Left hindlimb (tissue), 1 donor: ENCODE measurements around the gene PLPPR2.
"Not testable (repeated sequence)": the region's sequence is repeated elsewhere in the genome, so short reads cannot be mapped to it uniquely, and the experiment has no call there.

Experiments
- DNase-seq: peaks from one replicate; pipeline ENCODE4 v3.0.0-alpha.2; 2018

PLPPR2 gene, protein sequence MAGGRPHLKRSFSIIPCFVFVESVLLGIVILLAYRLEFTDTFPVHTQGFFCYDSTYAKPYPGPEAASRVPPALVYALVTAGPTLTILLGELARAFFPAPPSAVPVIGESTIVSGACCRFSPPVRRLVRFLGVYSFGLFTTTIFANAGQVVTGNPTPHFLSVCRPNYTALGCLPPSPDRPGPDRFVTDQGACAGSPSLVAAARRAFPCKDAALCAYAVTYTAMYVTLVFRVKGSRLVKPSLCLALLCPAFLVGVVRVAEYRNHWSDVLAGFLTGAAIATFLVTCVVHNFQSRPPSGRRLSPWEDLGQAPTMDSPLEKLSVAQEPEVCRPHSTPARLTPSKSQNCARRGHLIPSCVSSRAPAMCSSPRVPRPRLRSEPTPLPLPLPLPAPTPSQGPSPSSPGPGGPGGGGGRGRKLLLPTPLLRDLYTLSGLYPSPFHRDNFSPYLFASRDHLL

DNA sequence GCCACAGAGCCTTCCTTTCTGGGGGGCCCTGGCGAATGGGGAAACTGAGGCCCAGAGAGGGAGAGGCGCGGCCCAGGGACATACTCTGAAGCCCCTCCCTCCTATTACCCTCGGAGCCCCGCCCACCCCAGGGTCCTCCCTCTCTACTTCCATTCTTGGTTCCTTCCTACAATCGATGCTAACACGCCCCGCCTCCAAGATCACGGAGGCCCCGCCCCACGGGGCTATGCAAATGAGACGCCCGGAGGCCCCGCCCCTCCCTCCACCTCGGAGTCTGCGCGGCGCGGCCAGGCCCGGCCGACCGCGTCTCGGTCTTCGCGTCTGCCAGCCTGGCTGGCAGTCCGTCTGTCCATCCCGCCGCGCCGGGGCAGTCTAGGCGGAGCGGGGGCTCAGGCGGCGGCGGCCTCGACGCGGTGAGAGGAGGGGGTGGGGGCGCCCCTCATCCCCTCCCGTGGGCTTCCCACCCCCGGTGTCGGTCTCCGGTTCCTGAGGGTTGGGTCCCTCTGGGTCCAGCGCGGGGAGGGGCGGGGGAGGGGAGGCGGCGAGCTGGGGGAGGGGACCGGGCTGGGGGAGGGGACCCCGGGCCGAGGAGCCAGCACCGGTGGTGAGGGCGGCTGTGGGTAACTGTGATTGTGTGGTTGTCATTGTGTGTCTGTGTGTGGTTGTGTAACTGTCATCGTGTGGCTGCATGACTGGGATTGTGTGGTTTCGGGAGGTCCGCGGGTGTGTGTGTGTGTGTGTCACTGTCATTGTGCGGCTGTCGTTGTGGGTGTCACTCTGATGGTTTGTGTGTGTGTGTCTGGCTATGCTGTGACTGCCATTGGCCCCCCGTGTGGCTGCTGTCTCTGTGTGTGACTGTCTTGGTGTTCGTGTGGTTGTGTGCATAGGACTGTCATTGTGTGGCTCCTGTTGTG lies at the start of gene PLPPR2:
Gene PLPPR2, plus strand, starts transcription at position 273 of the 914 bp plus-strand sequence. CDS start 2,242 bp downstream, outside the sequence.
- DNase-seq: peak; percentile 92

DNA sequence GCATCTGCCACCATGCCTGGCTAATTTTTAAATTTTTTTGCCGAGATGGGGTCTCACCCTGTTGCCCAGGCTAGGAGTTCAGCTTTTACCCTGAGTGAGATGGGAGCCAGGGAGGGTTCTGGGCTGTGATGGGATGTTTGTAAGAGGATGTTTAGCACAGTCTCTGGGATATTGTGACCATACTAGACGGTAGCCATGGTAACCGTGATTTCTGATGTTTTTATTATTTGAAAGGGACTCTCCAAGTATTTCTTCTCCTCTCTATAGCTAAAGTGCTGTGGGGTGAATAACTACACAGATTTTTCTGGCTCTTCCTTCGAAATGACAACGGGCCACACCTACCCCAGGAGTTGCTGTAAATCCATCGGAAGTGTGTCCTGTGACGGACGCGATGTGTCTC lies 48.9 kb upstream of the PLPPR2 start:
- DNase-seq: no peak

DNA sequence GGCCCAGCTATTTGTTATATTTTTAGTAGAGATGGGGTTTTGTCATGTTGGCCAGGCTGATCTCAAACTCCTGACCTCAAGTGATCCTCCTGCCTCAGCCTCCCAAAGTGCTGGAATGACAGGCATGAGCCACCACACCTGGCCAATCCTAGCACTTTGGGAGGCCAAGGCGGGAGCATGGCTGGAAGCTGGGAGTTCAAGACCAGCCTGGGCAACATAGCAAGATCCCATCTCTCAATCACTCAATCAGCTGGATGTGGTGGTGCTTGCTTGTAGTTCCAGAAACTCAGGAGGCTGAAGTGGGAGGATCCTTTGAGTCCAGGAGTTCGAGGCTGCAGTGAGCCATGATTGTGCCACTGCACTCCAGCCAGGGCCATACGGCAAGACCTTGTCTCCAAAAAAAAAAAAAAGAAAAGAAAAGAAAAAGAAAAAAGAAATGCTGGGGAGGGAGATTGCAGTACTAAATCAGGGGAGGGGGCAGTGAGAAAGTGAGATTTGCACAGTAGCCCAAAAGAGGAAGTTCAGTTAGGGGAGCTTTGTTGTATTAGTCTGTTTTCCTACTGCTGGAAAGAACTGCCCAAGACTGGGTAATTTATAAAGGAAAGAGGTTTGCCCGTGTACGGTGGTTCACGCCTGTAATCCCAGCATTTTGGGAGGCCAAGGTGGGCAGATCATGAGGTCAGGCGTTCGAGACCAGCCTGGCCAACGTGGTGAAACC lies 34.8 kb upstream of the PLPPR2 start:
- DNase-seq: not testable (repeated sequence)

DNA sequence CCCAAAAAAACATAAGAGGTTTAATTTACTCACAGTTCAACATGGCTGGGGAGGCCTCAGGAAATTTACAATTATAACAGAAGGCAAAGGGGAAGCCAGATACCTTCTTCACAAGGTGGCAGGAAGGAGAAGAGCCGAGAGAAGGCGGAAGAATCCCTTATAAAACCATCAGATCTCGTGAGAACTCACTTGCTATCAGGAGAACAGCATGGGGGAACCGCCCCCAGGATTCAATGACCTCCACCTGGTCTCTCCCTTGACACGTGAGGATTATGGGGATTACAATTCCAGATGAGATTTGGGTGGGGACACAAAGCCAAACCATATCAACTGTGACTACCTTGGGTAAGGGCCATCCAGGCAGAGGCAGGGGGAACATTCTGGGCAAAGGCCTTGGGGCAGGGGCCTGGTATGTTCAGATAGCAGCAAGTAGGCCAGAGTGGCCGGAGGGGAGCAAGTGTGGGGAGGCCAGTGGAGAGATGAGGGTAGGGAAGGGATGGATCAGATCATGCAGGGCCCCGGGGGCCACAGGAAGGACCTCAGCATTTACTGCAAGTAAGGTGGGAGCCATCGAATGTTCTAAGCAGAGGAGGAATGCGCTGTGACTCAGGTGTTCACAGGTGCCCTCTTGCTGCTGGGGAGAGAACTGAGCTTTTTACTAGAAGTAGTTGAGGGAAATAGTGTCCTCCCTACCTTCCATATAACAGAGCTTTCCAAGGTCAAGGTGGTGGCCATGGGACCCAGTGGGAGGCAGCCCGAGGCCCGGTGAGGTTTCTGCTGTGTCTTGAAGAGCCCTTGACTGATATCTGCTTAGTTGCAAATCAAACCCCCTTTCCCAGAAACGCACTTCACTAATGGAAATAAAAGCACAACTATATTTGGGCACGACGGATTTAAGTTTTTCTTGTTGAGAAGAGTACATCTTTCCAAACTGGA lies 33.8 kb upstream of the PLPPR2 start:
- DNase-seq: no peak

DNA sequence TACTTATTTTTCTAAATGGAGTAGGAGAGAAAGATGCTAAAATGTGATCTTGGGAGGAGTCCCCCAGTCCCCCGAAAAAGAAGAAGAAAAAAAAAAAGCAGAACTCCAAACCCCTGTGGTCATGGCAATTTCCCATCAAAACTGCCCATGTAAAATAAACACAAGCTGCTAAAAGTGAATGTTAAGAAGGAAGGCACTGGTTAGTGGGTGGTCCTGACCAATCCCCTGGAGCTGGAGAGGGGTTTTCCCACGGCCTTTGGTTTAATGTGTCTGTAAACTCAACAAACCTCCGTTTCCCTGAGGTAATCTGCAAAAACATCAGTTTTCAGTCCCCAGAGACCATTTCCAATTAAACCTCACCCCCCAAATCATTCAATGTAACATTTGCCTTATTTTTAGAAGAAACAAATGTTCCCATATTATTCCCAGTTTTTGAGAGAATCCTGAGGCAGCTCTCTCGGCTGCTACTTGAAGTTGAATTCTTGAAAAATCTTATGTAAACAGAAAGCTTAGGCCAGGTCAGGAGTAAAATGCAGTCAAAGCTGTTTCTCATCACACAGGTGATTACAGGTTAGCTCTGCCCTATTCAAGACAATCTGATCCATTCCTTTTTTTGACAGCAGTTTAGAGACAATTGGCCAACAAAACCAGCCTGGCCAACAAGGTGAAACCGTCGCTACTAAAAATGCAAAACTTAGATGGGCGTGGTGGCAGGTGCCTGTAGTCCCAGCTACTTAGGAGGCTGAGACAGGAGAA lies 32.8 kb upstream of the PLPPR2 start:
- DNase-seq: no peak

DNA sequence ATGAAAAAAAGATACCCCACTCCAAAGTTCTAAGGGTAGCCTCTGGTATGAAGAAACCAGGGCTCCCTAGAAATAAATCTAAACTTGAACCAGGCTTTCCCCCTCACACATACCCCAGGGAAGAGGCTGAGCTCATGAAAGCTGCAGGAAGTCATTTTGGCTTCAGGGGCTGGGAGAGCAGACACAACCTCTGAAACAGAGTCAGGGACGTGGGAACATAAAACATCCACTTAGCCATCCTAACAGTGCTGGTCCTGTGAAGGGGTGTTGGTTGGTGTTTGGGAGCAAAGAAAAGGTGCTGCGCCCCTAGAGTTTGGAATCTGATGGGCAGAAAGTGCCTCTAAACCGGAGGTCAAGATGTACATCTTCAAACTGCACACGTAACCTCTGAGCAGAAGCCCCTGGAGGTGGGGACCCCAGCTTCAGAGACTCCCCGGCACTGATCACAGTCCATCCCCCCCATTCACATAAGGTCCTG lies 31.6 kb upstream of the PLPPR2 start:
- DNase-seq: no peak

DNA sequence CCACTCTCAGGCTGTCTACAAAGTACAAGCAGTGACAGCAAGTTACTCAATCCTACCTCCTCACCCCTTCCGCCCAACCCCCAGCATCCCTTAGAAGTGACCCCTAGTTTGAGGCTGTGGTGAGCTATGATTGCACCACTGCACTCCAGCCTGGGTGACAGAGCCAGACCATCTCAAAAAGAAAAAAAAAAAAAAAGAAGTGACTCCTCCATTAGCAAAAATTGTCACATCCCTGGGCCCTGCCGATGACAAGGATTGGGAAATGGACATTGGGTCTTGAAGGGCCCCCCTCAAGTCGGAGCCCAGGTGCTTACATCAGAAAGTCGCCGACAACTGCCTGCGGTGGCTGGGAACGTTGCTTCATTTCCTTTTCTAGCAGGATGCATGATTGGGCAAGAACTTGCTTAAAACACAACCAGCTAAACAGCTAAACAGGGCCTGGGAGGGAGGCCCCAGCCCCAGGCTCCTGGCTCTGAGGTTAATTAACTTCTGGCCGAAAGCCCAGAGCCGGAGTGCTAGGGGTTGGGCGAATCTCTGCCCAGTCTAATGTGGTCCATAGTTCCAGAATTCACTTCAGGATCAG lies 31.1 kb upstream of the PLPPR2 start:
- DNase-seq: peak; percentile 80

DNA sequence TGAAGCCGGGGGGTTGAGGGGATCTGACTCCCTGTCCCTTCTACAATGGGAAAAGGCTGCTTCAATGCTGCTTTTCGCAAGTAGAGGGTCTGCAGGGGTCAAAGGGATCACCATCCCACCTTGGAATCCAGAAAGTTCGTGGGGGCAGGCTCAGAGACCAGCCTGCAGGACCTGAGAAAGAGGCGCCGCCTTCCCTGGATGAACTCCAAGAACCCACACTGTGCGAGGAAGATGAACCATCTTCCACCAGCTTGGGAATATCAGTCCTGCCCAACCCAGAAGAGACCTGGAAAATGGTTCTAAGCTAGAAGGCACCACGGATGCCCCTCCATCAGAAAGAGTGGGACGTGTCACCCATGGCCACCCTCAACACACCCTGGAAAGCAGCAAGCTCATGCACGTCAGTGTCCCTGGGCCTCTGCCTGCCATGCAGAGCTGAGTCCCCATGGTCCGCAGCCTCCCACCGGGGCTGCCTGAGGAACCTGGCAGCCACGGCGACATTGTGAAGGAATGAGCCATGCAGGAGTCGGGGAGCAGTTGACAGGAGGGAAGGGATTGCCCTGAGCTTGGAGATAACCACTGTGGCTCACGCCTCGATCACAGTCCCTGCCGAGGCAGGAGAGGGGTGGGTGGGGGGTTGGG lies 30.4 kb upstream of the PLPPR2 start:
- no peak for DNase-seq

DNA sequence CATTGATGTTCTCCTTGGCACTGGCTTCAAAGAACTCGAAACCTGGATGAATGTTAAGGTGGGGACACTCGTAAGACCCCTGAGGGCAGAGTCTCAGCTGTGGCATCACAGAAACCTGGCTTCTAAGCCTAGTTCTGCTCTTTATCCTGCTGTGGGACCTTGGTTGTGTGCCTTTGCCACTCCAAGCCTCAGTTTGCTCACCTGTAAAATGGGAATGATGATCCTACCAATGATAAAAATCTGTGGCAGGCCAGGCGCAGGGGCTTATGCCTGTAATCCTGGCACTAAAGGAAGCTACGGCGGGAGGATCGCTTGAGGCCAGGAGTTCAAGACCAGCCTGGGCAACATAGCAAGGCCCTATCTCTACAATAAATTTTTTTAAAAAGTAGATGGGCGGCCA lies 29.7 kb upstream of the PLPPR2 start:
- DNase-seq: no peak

DNA sequence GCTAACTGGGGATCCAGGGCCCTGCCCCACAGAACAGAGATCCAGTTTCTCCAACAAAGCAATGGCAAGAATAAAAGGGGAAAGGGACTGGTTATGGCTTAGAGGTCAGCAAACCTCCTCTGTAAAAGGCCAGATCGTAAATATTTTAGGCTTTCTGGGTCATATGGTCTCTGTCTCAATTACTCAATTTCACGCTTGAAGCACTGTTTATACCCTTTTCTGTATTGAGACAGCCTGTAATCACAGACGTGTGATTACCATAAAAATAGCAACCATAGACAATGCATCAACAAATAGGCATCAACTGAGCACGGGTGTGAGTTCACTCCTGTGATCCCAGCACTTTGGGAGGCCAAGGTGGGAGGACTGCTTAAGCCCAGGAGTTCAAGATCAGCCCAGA lies 25.1 kb upstream of the PLPPR2 start:
- no peak for DNase-seq

DNA sequence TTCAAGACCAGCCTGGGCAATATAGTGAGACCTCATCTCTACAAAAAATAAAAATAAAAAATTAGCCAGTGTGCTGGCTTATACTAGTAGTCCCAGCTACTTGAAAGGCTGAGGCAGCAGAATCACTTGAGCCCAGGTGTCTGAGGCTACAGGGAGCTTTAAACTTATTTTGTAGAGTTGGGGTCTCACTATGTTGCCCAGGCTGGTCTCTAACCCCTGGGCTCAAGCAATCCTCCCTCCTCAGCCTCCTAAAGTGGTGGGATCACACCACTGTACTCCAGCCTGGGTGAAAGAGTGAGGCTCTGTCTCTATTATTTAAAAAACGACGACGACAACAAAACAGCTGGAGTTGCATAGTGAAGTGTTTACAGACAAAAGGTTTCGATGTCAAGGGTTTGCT lies 23.7 kb upstream of the PLPPR2 start:
- DNase-seq: no peak

DNA sequence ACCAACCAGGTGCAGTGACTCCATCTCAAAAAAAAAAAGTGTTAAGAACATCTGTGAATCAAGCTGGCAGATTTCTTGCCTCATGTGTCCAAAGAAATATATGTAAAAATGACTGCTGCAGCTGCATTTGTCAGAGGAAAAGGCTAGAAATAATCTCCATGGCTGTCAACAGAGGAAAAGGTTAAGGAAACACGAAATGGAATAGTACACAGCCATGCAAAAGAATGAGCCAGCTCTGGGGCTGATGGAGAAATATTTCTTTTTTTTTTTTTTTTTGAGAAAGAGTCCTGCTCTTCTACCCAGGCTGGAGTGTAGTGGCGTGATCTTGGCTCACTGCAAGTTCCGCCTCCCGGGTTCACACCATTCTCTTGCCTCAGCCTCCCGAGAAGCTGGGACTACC lies 22.4 kb upstream of the PLPPR2 start:
- DNase-seq: no peak

DNA sequence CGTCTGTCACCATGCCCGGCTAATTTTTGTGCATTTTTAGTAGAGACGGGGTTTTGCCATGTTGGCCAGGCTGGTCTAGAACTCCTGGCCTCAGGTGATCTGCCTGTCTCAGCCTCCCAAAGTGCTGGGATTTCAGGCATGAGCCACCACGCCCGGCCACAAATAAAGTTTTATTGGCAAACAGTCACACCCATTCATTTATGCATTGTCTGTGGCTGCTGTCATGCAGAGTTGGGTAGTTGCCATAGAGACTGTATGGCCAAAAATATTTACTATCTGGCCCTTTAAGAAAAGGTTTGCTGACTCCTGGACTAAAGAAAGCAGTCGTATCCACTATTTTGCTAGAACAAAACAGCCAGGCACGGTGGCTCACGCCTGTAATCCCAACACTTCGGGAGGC lies 21.4 kb upstream of the PLPPR2 start:
- DNase-seq: not testable (repeated sequence)

DNA sequence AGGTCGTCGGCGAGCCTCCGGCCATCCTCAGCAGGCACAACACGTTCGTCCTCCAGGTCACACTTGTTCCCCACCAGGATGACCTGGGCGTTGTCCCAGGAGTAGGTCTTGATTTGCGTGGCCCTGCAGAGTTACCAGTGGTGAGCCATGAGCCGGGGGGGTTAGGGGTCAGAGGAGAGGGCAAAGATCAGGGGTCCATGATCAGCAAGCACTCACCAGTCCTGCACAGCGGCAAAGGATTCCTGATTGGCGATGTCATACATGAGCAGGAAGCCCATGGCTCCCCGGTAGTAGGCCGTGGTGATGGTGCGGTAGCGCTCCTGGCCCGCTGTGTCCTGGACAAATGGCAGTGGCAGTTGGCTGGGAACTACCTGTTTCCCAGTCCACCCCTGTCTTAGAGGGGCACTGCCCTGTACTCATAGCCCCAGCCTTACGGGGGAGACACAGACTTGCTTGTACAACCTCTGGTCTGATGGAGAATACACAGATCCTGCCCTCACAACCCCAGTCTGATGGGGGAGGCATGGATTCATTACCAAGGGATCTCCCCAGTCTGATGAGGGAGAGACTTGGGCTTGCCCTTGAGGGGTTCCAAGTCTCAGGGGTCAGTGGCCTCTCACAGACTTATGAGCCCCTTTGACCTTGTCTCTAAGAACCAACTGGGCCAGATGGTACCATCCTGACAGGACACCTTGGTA lies 19.6 kb upstream of the PLPPR2 start:
- no peak for DNase-seq

DNA sequence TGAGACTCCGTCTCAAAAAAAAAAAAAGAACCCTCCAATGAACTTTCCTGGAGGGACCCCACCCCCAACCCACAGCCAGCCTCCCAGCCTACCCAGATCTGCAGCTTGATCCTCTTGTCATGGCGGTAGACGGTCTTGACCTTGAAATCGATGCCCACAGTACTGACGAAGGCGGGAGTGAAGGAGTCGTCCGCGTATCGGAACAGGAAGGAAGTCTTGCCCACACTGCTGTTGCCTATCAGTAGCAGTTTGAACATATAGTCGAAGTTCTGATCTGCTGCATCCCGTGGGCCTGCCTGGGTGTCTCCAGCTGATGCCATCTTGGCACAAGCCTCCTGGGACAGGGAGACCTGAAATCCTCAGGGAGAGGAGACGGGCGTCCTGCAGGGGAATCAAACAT lies 18.2 kb upstream of the PLPPR2 start:
- no peak for DNase-seq

DNA sequence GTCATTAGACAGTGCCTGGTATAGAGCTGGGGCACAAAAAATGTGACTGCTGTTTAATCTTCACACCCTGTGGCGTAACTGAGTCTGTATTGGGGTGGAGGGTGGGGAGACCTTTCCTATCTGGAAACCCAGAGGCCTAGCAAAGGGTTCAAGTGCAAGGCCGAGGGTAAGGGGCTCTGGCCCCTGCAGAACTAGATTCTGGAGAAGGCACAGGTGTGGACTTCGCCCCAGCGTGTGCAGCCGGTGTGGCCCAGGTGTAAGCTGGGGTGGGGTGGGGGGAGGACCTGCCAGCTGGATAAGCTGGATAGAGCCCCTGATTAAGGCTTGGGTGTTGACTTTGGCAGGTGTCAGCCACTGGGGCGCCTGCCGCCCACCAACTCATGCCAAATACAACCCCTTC lies 17.1 kb upstream of the PLPPR2 start:
- DNase-seq: no peak

DNA sequence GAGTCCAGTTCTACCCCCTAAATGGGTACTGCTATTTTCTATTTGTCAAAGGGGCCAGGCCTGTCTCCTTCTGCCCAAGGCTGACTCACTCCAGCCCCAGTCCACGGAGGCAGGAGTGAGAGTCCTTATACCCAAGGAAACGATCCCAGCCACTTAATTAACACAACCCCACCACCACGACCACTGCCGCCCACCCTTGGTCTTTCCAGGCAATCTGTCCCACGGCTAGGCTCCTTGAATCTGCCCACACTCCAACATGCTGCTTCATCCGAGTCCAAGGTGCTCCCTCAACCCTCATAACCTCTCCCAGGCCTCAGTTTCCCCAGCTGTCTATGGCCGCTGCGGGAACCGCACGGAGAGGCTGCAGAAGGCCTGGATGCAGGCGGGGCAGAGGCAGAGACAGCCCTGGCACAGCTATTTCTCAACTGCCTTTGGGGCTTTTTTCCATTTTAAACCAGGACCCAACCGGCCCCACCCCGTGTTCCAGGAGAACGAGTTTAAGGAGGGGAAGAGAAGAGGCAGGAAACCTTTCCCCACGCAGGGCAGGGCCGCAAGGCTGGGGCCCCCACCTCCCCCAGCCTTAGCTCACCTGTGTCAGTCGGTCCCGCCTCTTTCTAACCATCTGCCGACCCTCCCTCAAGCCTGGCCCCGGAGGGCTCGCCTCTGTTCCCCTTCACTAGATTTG lies 16.5 kb upstream of the PLPPR2 start:
- DNase-seq: no peak

DNA sequence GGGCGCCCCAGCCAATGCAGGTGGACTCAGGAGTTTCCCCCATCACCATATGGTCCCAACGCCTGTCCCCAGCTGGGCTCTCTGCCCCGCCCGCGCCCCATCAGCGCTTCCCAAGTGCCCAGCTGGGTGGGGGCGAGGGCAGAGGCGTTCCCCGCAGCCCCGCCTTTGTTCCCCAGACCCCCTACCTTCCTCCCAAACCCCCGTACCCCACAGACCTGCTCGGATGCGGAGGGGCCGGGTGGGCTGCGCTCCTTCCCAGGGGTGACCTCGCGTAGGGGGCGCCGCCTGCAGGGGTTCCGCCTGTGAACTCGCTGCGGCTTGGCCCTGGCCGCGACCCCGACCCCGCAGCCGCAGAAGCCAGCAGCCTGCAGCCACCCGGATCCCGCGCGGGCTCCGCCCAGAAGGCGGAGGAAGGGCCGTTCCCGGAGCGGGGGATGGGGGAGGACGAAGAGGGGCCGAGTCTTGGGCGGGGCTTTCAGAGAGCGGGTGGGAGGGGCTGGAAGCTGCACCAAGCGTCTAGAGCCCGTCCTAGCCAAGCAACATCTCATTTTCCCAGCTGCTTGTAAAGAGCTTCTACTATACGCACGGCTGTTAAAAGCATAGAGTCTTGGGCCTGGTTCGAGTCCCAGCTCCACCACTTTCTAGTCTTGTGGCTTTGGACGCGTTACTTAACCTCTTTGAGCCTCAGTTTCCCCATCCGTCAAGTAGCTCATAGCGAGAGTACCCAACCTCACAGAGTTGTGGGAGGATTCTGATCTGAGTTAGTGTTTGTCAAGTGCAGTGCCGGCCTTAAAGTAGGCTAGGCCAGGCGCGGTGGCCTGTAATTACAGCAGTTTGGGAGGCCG lies 15.8 kb upstream of the PLPPR2 start, which contains the start of gene RAB3D:
Gene RAB3D, minus strand, starts transcription at position 404 of the 845 bp plus-strand sequence. CDS start 2,258 bp downstream, outside the sequence.
- peak; percentile 96 for DNase-seq
